HL-60/S4 treated with phorbol 12-myristate 13-acetate at 8.2 ng/mL for 4 days and 3 days (cell line): ENCODE results near the gene TMIGD3.

Experiments
- in situ Hi-C: fragments of 300-500 bp; cut with MboI; formaldehyde crosslinking; loops from 2 replicates; pipeline ENCODE4 v1.15.0; 2022; ENCODE audit warnings: low sequenced_read_pairs

Gene TMIGD3

DNA sequence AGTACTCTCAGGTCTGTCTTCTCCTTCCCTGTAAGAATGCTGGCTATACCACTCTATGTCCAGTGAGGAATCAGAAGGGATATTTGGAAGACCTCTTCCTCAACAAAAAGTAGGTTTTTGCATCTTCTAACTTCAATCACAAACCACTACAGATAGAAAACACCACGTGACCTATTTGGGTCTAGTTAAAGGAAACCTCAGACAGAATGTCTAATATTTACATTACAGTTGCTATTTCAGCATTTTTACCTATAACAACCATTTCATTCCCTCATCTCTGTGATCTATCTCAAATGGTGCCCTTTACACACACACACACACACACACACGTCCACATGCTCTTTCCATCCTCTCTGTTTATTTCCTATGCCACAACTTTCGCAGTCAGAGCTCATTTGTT lies 7.9 kb upstream of the TMIGD3 start:
- in situ Hi-C loops: loop anchor here (25.0 kb wide), 1 partner anchor 101 kb away; the partner anchor contains the start of gene RAP1A

- in situ Hi-C loops: loop anchor here (25.0 kb wide), 1 partner anchor 102 kb away; the partner anchor contains the start of gene RAP1A
Observed at GRCh38 chr1:111509997-111510375, 6.6 kb upstream of the TMIGD3 start.

GRCh38 chr1:111507411-111508201 lies 4.2 kb upstream of the TMIGD3 start:
- in situ Hi-C loops: loop anchor here (25.0 kb wide), 1 partner anchor 105 kb away; the partner anchor contains the start of gene RAP1A

- in situ Hi-C loops: loop anchor here (25.0 kb wide), 1 partner anchor 106 kb away; the partner anchor contains the start of gene RAP1A
Observed at GRCh38 chr1:111506561-111506960, 3.1 kb upstream of the TMIGD3 start.

DNA sequence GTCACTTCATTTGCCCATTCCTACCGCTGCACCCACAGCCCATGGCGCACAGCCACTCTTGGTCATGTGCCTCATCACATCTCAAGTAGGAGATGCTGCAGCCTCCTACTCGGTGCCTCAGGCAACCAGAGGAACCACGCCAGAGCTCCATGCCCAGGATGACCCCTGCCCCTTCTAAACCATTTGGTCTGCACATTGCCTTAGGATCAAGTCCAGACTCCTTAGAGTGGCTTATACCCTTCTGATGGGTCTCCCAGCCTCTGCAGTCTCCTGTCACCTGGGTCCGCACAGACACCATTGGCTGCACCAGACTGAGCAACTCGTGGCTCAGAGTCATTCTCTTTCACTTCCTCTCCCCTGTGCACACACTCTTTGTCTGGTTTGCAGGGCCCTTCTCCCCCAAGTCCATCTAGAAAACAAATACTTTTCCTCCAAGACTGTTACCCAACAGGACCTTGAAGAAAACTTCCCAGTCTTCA lies 2.2 kb upstream of the TMIGD3 start:
- in situ Hi-C loops: loop anchor here (25.0 kb wide), 1 partner anchor 107 kb away; the partner anchor contains the start of gene RAP1A

- in situ Hi-C loops: loop anchor here (25.0 kb wide), 1 partner anchor 108 kb away; the partner anchor contains the start of gene RAP1A
Observed at GRCh38 chr1:111504097-111504496, 664 bp upstream of the TMIGD3 start.

- in situ Hi-C loops: loop anchor here (25.0 kb wide), 1 partner anchor 111 kb away; the partner anchor contains the start of gene RAP1A
Observed at GRCh38 chr1:111501645-111502044, 1.8 kb downstream of the TMIGD3 start.

GRCh38 chr1:111499026-111499785 lies 4.2 kb downstream of the TMIGD3 start:
- in situ Hi-C loops: no loop called here

DNA sequence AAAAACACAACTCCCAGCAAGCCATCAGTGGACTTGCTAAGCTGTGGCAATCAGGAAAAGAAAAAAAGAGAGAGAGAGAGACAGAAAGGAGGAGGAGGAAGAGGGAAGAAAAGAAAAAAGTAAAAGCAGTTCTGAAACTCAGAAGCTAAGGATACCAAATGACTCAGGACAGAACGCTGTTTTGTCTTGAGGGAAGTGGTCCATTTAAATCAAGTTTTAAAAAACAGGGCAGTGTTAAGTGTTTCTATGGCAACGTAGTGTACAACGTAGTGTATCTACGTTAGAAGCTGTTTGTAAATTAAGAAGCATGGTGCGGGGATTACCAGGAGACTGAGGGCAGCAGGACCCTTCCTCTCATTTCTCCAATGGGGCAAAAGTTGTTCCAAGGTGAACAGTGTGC lies 5.8 kb downstream of the TMIGD3 start:
- in situ Hi-C loops: no loop called here

GRCh38 chr1:111496398-111496797 lies 7.0 kb downstream of the TMIGD3 start:
- in situ Hi-C loops: no loop called here

- in situ Hi-C loops: no loop called here
Observed at GRCh38 chr1:111491070-111491469, 12.4 kb downstream of the TMIGD3 start.

DNA sequence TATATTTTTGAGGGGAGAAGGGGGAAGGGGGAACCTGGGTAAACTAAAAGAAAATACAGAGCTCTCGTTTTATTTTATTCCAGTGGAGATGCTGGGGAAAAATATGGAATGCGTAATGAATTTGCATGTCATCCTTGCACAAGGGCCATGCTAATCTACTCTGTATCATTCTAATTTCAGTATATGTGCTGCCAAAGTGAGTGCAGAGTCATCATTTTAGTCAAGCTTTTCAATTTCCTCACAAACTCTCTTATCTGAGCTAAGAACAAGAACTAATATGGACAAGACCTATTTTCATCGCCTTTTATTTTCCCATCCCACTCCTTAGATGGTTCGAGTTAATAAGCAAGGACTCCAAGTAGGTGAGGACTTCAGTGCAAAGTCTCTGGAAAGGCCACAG lies 13.2 kb downstream of the TMIGD3 start:
- in situ Hi-C loops: no loop called here

GRCh38 chr1:111489604-111490003 lies 13.8 kb downstream of the TMIGD3 start:
- in situ Hi-C loops: no loop called here

GRCh38 chr1:111488669-111489068 lies 14.8 kb downstream of the TMIGD3 start:
- in situ Hi-C loops: no loop called here

- in situ Hi-C loops: no loop called here
Observed at GRCh38 chr1:111487133-111487532, 16.3 kb downstream of the TMIGD3 start.

DNA sequence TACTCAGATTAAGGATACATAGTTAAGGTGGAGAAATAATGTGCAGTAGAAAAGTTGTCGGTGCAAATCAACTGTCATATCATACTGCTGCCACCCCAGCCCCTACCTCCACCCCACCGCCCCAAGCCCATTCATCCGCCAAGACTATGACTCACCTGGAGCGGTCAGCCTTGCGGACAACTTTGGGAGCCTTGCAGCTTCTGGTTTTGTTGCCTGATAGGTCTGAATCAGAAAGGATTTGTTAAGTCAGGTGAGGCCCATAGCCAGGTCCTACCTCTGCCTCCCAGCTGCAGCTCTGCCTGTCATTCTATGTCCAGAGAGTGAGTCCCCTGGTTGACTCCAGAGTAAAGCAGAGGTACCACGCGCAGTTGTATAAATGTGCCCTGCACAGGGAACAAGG lies 17.0 kb downstream of the TMIGD3 start:
- in situ Hi-C loops: no loop called here

DNA sequence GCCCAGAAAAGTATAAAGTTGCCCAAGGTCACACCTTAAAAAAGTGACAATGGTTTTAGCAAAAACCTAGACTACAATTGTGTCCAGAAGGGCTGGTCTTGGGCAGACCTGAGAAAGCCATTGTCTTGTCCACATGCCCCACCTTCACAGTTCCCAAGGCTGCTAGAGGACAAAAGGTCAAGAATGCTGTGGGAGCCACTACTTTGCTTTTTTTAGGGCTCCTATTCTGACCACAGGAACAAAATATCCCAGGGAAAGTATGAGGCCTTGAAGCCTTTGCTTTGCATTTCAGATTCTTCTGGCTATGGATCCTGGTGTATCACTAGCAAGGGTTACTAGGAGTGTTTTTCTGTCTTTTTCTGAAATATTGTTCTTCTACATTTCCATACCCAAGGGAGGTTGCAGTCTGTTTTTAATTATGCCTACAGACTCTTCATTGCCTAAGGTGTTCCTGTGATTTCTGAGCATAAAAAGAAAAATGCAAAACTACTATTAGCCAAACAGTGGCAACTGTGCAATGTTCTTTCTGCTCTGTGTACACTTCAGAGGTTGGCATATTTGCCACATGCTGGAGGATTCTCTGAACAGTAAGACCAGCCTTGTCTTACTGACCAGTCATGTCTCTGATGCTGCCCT lies 18.9 kb downstream of the TMIGD3 start:
- in situ Hi-C loops: no loop called here

DNA sequence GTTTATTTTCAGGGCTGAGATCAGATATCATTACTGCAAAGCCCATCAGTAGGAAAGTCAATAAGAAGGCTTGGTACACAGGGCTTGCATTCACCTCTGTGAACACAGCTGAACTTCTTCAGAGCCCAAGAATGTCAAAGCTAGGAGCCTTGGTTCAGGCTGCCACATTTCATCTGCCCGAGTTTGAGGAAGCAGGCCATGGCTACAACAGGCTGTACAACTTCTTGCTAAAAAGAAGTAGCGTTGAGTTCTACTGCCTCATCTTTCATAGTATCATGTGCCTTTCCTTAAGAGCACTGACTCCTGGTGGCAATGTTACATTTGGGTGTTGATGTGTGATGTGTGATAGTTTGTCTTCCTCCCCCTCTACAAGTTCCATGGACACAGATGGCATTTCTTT lies 19.6 kb downstream of the TMIGD3 start:
- in situ Hi-C loops: no loop called here

GRCh38 chr1:111483166-111483565 lies 20.3 kb downstream of the TMIGD3 start:
- in situ Hi-C loops: no loop called here

DNA sequence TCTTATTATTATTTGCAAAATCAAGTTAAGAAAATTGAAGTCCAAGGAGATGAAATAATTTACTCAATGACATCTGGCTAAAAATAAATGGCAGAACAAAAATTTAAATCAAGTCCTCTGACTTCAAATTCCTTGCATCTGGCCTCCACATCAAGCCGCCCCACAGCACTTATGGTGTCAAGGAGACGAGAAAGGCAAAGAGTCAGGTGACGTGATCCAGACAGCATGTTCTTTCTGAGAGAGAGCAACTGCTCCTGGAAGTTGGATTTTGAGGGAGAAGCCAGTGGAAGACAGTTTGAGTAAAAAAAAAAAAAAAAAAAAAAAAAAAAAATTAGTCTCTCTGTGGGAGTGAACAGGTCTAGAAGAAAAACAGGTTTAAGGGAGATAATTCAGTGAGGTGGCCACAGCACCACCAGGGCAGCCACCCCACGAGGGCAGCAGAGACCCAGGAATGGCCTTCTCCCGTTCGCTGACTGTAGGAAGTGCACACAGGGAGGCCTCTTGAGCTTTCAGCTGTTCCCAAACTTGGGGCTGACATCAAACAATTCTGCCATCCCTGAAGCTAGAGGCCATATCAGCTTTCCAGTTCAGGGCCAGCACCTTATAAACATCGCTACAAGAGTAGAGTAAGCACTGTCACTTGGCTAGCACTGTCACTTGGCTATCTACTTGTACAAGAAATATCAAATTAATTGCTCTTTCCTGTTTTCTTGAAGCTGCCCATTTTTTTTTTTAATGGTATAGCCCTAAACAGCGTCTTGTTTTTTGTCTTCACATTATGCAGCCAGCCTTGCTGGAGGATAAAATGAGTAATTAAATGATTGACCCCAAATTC lies 21.8 kb downstream of the TMIGD3 start:
- in situ Hi-C loops: no loop called here
